Dedifferentiated amniotic fluid mesenchymal stem cell (primary cell): ENCODE measurements around the gene OTX2.

Experiments
- DNase-seq: peaks from one replicate; pipeline ENCODE4 v3.0.0-alpha.2; 2016; ENCODE audit errors: extremely low spot score

Gene OTX2

DNA sequence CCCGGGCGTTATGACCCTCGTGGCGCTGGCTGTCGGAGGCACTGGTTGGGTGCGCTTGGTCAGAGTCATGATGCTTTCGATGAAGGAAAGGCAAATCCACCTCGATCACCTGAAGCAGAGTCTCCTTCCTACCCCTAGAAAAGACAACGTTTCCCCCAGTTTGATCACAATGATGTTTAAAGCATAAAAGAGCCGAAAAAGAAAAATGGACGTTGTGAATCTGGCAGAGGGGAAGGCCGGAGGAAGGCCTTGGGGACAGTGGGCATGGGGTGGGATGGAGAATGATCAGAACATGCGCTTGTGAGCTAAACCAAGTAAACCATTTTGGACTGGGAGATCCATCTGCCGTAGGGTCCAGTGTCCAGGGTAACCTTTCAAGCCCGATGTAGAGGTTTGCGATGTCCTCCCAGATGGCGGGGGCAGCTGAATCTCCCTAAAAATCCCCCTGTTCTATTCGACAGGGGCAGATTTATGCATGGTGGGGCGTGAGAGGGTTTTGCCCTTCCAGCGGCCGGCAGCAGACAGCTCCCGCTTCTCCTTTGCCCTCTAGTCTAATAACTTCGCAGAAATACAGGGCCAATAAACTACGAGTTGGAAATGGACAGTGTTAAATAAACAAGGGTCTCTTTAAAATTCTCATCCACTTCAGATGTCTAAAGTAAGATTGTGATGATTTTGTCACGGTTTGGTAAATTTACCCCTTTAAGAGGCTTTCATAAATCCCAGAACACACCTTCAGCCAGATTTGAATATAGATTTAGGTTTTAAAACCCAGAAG lies 2.3 kb upstream of the OTX2 start:
- DNase-seq, result no peak

DNA sequence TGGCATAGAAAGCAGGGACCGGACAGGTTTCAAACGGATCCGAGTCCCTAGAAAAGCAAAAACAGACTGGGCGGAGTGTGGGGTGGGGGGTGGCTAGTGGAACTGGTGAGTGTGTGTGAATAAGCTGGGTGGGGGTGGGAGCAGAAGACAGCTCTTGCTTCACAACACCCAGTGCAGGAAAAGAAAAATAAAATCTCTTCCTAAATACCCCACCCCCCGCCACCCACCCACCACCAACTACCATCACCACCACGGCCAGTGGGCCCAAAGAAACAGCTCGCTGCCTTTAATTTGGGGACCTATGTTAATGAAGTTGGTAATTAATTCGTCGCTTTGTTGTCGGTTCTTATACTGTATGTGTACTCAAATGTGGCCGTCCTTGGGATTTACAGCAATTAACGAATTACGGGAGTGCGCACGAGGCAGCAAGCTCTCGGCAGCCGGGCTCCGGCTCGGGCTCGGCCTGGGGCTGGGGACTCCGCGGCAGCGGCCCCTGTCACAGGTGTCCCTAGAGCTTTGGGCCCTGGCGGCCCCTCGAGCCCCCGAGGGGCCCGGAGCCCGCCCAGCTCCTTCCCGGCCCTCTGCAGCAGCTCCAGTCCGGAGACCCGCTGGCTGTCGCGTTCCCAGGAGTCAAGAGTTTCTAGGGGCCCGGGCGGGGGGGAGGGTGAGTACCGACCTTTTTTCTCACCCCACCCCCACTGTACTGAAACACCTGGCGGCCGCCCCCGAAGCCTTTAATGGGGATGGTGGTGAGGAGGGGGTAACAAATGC lies 1.5 kb upstream of the OTX2 start:
- DNase-seq, result no peak

DNA sequence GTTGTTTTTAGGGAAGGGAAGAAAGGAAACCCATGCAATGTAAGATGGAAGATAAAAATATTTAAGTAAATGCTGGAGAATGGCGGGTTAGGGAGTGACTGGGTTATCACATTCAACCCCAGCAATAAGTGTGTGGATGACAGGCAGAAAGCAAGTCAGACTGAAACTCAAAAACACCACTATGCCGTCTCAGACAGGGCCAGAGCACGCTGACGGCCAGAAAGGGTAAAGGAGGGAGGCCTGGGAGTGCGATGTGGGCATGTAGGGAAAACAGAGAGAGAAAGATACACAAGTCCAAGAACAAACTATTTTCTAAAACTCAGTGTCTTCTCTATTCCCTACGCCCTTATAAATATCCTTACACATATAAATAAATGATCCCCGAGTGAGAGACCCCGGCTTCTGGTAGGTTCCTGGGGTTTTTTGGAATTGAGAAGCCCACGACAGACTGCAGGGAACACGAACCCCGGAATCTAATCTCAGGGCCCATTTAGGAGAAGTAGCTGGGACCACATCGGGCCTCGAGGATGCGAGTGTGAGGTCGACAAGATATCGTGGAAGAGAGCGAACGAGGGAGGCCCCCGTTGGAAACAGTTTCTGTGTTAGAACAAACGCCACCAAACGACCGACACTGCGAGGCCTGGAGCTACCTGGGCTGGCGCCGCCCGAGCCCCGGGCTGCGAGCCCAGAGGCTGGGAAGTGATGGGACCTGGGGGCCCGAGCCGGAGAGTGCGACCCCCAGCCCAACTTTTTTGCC lies 735 bp upstream of the OTX2 start:
- no peak for DNase-seq

DNA sequence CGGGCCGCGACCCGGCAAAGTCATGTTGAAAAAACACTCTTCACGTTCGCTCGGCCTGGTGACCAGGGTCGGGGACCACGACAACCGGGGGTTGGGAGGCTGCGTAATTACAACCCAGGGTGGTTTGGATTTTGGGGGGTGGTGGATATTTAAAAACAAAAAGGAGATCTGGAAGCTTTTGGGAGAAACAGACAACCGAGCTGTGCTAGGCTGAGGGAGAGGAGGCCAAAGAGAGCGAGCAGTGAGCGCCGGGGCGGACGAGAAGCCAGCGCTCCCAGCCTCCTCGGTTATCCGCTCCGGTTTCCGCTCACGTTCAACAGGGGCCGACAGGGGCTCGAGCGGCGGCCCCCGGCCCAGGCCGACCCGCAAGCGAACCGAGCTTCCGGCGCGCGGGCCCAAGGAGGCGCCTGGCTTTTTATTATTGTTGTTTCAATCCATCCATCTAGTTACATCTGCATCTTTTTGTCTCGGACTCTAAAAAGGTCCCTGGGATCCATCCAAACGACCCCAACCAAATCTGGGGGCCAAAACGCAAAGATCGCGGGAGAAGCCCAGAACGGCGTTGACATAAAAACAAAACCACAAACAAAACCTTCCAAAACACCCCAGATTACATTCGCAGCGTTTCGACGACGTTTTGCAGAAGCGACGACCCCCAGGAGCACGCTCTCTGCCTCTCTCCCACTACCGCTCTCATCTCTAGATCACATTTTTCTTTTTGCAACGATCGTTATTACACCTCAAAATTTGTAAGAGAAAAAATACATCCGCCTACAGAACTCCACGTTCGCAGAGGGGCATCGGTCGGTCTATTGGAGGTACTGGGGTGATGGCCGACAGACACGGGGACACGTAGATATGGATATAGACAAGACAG lies 771 bp downstream of the OTX2 start:
- DNase-seq, result no peak

DNA sequence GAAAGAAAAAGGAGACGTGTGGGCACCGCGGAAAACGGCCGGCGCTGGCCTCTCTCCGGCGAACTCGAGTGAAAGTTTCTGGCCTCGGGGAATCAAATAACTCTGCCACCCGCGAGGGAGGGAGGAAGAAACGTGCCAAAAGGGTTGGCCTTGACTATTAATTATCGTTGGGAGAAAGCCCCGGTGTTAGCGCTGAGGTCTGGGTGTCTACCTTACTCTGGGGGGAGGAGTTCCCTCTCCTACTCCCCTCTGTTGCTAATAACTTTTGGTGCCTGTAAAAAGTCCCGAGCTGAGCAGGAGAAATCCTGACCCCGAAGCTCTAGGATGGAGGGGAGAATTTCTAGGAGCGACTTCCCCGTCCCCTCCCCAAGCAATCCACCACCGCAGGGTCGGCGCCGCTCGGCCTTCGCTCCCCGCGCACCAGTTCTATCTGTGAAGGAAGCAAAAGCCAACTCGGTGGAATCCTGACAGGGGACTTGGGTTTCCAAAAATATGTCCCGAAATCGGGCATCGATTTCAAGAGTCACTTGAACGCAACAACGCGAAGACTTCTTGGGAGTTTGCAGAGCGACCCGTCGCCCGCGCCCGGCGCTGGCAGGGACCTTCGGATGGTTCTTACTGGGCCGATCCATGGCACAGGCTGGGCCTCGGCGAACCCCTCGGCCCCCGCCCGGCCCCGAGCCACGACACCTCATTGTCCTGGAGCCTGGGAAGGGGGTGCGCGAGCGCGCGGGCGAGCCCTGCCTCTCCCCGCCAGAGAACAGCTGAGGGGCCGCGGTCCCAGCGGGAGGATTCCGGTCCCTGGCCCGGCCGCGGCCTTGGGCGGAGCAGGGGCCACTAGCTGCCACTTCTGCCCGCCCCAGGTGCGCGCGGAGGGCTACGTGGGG lies 1.7 kb downstream of the OTX2 start:
- DNase-seq, result no peak

DNA sequence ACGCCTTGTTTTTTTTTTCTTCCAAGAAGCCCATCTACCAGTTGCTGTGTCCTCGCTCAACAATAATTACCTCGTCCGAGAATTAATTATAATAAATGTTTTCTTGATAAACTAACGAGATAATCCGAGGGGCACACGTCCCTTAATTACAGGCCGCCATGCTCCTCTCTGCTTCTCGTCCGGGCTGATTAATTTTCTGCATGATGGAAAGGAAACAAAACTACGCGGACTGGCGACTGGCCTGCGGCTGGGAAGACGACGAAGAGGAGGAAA lies 2.2 kb downstream of the OTX2 start:
- DNase-seq, result no peak

DNA sequence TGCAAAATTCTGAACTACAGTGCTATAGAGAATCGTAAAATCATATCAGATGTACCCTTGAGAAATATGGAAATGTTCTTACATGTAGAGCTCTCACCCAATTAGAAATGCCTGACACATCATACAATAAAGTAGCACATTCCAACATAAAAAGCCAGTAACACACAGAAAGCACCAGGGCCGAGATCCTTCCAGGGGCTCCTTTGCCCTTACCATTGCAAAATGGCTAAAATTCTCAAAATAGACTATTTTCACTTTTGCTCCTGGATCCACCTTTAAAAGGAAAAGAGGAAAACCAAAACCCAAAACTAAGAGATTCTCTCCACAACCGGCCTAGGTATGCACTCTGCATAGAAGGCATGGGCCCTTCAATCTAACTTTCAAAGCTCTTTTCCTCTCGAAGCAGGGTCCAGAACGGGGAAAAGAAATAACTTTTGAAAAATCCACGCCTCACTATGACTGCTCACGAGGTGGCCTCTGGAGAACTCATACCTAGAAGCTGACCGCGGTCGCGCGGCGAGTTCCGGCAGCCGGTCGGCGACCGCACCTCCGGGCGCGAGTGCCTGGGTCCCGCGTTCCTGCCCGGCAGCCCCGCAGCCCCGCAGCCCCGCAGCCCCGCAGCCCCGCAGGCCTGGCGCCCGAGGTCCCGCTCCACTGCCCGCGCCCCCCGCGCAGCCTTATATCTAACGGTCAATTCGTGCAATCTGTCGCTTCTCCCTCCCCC lies 2.7 kb downstream of the OTX2 start:
- DNase-seq, result no peak

DNA sequence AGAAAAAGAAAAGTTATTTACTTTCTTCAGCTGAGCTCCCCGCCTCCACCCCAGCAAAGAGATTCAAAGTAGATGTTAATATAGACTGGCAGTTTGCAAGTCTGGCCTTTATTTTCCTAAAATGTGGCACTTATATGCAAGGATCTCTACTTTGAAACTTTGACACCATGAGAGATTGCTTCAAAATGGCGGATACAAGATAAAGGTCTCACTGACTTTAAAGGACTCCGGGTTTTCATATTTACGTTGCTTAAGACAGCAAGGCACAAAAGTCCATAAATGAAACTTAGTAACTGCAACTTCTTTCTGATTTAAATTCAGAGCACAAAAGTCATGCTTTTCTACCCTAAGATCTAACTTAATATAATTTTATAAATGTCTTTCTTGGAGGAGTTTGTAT lies 3.5 kb downstream of the OTX2 start:
- DNase-seq, result no peak

DNA sequence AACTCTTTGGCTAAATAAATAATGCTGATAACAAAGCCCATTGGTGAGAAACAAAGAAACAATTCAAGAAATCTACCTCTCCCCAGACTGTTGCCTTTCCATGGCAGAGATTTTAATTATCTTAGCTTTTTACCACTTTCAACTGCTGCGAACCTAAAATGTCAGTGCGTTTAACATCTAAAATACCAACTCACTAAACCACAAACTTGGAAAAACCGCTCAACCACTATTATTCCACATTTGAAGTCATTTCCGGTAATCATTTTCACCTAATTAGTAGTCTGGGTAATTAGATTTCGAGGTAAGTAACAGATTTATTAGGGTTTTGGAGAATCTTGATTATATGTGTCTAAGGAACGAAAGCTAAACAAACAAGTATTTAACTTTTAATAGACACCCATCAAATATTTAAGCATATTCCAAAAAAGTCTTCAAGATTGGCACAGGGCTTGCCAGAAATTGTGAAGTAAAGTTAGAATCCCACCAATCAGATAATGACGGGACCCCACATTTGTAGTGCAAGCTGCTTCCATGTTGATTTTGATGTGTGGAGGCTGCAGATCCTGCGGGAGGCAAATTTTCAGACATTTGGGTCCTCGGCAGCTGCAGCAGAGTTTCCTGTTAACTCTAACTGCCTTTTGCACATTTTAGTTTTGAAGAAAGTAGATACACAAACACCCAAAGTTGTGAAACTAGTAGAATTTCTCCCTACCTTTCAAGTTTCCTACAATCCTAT lies 4.1 kb downstream of the OTX2 start:
- no peak for DNase-seq

DNA sequence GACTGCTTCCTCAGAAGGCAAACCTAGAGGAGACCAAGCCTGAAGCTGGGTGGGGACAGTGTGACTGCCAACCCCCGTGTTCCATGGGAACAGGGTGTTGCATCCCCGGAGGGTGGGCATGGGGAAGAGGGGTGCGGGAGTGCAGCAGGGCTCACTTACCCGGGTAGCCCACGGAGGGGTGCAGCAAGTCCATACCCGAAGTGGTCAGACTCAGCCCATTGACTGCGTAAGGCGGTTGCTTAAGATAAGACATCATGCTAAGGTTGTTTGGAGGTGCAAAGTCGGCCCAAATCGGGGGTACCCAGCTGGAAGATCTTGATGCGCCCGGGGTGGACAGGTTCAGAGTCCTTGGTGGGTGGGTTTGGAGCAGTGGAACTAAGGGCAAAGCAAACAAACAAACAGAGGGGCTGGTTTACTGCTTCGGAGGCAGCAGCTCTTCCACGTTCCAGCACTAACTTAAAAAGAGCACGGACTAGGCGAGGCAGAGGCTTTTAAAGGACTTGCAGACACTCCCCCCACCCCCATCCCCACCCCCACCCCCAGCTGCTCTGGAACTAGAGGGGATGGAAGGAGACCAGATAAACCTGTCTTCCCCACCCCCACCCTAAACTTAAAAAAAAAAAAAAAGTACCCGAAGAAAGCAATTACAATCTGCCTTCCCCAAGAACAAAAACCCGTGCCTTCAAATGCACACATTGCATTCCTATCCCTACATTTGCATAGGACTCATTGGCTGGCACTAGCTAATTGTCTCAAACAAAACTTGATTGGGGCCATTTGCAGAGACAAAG lies 4.9 kb downstream of the OTX2 start:
- DNase-seq, result no peak

DNA sequence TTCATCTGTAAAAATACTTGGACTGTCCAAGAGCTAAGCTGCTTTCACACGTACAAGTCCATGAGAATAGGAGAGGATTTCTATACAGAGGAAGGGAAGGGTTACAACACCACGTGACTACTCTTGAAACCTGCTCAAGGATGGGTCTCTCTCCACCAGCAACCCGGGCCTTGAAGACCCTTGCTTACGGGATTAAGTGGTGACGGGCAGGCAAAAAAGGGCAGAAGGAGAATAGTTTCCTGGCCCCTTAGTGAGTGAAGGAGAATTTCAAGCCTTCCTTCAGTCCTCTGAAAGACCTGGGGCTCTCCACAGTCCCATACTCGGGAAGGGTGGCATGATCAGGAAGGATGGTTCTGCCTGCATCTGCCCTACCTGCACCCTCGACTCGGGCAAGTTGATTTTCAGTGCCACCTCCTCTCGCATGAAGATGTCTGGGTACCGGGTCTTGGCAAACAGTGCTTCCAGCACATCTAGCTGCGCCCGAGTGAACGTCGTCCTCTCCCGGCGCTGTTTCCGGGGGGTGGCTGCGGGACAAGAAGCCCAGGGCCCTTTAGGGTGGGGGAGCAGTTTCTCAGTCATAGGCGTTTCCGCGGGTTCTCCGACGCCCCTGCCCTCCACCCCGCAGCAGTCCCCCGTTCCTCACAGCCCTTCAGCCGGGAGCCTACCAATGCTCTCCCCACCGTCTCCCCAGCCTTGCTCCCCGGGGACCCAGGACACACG lies 6.3 kb downstream of the OTX2 start:
- no peak for DNase-seq

DNA sequence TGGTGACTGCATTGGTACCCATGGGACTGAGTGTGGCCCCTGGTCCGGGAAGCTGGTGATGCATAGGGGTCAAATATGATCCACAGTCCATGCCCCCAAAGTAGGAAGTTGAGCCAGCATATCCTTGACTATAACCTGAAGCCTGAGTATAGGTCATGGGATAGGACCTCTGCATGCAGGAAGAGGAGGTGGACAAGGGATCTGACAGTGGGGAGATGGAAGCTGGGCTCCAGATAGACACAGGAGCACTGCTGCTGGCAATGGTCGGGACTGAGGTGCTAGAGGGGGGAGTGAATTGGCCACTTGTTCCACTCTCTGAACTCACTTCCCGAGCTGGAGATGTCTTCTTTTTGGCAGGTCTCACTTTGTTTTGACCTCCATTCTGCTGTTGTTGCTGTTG lies 8.4 kb downstream of the OTX2 start:
- DNase-seq, result no peak

DNA sequence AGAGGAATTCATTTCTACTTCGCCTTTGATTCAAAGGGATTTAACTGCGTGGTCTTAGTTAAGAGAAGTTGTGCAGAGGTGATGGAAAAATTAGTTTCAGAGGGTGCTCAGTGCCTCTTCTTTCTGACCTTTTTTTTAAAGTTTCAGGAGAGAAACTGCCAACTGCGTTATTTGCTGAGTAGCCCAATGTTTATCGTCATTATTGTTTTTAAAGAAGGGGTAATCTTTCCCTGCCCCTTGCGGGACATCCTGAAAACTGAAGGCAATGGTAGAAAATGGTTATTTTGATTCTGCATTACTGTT lies 11.0 kb downstream of the OTX2 start:
- DNase-seq, result no peak

DNA sequence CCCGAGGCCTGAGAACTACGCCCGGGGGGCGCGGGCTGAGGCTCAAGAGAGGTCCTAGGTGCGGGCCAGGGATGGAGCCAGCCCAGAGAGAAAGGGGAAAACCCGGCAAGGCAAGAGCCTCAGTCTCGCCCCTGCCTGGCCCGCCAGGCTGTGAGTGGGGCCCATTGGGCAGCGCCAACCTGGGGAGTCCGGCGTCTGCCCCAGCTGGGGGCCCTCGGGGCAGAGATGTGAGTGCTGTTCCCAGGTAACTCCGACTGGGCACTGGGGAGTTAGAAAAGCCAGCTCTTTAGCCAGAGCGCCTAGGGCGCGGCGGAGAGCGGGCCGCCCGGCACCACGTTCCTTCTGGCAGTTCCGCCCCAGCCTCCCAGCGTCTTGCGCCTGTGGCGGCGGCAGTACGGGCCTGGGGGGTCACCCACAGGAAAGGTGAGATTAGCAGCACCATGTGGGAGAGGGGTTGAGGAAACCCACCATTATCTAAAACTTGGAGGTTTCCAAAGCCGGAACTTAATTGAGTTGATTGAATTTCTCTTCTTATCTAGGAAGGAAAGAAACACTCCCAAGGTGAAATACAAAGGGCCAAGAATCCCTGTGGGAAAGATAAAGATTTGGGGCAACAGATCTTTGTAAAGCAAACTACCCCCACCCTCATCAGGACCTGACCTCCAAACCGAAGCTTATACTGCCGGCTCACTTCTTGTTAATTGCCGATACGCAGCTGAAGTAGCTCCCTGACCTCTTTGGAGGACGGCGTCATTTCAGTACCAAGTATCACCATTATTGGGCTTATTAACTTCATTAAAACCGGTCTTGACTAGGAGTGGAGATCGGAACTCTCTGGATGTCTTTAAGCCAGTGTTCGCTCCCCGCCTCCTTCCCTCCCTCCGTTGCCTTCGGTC lies 11.6 kb downstream of the OTX2 start:
- no peak for DNase-seq

DNA sequence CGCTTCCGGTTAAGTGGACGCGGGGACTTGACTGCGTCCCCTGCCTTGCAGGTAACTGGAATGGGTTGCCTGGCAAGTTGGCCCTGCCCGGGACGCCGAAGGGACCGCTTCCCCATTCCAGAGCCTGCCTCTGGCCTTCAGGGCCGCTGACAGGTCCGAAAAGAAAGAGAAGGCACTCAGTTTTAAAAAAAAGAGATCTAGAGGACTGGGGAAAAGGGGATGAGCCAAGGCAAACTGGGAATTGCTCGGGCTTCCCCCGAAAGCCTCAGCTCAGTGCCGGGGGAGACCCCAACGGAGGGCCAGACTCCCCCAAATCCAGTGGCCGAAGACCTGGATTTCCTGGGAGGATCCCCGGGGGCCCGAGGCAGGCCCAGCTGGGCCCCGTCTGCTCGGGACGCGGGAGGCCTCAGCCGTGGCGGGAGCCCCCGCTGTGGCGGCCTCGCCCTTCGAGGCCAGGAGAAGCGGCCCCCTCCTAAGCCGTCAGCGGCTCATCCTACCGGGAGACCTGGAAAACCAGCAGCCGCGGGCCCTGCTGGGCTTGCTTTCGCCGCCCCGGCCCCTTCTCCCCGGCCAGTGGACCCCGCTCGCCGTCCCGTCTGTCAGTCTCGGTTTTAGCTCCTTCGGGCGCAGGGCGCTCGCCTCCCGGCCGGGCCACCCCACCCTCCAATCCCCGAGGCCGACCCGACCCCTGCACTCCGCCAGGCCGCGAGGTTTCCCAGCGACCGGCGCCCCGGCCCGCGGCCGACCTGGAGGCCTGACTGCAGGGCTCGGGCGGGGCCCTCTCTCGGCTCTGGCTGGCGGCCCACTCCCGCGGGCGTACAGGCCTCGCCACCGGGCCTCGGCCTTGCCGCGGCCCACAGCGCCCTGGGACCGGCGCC lies 12.5 kb downstream of the OTX2 start:
- DNase-seq, result no peak

DNA sequence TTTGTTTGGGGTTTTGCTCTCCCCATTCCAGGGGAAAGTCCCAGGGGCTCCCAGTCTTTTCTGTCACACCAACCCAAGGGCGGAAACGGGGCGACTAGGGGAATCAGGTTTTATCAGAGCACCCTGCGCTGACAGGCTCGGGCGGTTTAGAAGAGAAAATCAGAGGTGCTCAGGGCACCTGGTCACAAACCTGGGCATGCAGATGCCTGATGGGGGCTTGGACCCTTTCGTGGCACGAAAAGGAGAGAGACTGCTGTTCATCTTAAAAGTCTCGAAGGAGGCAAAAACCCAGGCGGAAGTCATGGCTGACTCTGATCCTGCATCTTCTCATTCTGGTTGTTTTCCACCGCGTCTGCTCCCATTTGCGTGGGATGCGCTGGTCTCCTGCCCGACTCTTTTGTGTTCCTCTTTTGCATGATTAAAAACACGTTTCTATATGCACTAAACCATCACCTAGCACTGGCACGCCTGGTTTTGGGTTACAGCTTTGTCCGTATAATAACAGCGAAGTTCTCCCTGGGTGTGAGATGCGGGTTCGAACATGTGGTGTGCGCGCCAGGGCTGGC lies 13.2 kb downstream of the OTX2 start:
- DNase-seq, result no peak
